NCI-H2227 treated with DMSO at 0.1 percent for 48 hours (cell line): Measurements from ENCODE around the gene TMEM52B.
A peak's percentile ranks its signal among the peaks of the same experiment; 100 is the strongest.

Experiments used
- DNase-seq: peaks from one replicate; lab custom pipeline; 2025; lab: John Stamatoyannopoulos, UW

Gene TMEM52B

DNA sequence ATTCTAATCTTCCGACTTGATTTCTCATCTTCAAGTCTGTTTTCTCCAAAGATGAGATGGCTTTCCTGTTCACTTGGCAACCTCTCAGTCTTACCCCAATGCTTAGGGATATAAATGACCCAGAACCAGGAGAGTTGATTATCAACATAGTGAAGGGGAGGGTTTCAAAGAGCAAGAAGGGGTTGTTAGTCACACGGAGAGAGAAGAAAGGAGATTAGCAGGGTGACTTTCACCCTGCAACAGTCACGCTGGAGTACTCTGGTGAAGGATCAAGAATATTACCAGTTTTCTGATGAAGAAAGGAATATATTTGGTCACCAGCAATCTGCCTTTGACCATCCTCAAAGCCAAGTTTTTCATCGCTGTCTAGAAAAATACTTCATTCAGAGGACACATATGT lies at the start of gene TMEM52B:
Gene TMEM52B (plus strand): TSS at position 212 of the 400 bp plus-strand sequence. CDS start 543 bp downstream, outside the sequence.
- DNase-seq: no peak

GRCh38 chr12:10130042-10130441 lies 48.8 kb upstream of the TMEM52B start, which contains the start of gene CLEC7A:
TSS of gene CLEC7A (minus strand) at chr12:10130199. CDS start at chr12:10130082, 117 bp downstream.
- no peak for DNase-seq

DNA sequence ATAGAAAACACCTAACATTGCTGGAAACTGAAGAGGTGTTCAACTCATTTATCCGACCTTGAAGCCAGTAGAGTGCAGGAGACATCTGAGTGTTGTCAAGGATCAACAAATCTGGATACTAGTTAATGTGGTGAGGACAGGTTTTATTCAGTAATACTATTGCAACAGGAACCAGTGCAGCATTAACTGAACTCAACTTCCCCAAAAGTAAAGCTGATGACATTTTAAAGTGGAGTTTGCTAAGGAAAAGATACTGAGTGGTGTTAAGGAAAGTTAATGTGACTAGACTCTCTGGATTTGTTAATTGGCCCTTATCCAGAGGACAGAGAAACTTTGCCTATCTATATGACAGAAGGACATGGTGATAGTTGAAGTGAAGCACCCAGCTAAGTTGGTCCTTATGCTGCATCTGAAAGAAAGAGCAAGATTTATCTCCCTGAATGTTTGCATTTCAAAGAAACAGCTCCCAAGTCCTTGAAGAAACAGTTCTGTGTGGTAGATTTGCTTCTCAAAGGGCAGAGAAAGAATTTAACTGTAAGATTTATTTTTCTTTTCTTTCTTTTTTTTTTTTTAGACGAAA lies 47.6 kb upstream of the TMEM52B start:
- DNase-seq: no peak

GRCh38 chr12:10132850-10133370 lies 45.9 kb upstream of the TMEM52B start:
- no peak for DNase-seq

DNA sequence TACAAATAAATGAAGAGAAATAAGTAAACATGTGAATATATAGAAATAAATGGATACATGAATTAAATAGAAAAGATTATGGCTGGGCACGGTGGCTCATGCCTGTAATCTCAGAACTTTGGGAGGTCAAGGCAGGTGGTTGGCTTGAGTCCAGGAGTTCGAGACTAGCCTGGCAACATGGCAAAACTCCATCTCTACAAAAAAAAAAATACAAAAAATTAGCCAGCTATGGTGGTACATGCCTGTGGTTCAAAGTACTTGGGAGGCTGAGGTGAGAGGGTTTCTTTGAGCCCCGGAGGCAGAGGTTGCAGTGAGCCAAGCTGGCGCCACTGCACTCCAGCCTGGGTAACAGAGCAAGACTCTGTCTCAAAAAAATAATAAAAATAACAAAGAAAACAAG lies 43.7 kb upstream of the TMEM52B start:
- DNase-seq: no peak

DNA sequence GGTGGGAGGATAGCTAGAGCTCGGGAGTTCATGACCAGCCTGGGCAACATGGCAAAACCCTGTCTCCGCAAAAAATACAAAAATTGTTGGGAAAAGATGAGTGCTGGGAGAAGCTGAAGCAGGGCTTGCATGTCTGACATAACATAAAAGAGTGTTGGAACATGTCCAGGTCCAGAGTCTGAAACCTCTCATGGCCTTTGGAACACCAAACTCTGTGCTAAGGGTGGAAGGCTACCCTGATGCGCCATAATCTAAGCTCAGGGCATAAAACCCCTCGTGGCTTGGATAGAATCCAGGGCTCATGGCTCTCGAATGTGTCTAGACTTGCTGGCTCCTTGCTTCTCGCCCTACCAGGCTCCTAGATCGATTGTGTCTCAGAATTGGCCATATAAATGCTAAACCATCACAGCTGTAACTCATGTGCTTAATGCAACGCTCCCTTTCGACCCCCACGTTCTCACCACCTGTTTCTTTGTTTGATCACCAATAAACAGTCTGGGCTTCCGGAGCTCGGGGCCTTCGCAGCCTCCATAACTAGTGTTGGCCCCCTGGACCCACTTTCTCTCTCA lies 42.1 kb upstream of the TMEM52B start:
- DNase-seq: no peak

DNA sequence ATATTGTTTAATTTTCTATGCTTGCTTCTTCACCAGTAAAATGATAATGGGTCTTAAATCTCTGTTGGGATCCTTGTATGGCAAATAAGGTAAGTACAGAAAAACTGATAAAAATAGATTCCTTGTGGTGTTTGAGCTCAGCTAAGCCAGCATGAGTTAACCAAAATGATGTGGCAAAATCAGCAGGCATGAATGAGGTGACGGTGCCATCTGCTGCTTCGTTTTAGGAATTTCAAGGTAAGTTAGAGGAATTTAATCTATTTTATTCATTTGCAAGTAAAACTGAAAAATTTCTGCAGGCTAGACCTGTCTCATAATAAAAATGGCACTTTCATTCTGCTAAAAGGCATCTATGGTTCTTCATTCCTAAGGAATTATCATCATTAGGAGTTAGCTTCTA lies 38.8 kb upstream of the TMEM52B start:
- DNase-seq: no peak

DNA sequence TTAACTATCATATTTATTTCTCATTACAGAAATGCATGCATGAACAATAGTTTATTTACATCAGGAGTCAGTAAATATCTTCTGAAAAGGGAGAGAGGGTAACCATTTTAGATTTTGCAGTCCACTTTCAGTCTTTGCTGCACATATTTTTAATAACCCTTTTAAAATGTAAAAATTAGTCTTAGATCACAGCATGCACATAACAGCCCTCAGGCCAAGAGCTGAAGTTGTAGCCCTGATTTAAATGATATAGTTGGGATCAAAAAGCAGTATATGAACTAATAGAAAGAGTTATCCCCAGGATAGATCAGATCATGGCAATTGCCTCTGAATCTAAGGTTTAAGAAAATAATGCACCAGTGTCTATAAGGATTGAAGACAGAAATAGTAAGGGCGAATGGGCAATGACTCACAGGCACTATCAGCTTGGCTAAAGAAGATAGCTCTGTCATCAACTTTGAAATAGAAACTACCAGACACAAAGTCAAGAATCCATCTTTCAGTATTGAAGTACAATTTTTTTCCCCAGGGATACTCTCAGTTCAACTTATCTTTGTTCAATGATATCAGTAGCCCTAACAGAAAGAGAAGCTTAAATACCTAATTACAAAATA lies 35.7 kb upstream of the TMEM52B start:
- no peak for DNase-seq

DNA sequence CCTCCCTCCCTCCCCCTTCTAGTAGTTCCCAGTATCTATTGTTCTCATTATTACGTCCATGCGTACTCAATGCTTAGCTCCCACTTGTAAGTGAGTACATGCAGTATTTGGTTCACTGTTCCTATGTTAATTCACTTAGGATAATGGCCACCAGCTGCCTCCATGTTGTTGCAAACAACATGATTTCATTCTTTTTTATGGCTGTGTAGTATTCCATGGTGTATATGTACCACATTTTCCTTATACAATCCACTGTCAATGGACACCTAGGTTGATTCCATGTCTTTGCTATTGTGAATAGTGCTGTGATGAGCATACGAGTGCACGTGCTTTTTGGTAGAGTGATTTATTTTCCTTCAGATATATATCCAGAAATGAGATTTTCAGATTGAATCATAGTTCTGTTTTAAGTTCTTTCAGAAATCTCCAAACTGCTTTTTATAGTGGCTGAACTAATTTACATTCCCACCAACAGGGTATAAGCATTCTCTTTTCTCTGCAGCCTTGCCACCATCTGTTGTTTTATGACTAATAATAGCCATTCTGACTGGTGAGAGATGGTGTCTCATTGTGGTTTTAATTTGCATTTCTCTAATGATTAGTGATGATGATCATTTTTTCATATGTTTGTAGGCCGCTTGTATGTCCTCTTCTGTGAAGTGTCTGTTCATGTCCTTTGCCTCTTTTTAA lies 31.0 kb upstream of the TMEM52B start:
- no peak for DNase-seq

DNA sequence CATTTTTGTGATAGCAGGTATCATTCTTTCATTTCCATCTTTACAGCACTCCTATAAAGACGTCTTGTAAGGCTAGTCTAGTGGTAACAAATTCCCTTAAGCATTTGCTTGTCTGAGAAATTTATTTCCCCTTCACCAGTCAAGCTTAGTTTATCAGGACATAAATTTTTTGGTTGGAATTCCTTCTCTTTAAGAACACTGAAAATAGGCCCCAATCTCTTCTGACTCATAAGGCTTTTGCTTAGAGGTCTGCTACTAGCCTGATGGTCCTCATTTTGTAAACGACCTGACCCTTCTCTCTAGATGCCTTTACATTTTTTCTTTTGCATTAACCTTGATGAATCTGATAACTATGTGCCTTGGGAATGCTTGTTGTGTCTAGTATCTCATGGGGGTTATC lies 27.2 kb upstream of the TMEM52B start:
- DNase-seq: no peak

DNA sequence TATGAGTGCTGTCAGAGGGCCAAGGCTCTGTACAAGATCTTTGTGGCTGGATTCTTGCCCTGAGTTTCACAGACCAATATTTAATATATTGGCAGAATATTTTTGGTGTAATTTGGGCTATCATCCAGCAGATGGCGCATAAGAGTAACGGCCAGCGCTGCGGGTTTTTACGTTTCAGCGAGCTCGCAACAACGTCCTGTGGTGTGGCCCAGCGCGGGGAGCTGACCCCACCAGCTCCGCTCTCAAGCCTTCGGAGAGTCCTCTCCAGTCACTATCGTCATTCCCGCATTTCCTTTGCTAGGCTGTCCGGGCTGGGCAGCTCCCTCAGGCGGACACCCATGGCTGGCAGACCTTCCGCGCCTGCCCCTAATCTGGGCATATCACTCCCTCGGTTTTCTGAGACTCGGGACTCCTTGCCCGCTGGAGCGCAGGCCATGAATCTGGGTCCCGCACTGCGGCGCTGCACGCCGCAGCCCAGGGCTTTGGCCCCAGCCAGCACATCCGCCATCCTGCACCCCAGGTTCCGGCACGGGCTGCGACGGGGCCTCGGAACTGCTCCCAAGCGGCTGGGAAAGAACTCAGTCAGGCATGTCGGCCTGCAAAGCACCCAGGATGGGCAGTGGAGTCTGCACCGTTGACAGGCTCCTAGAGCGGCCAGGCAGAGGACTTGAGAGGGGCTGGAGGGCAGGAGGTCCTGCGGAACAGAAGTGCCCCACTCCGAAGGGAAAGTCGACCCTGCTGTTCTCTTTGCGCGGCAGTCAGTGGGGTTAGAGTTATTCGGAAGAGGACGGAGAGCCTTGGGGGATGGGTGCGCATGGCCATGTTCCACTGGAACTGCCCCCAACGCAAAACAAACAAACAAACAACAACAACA lies 25.3 kb upstream of the TMEM52B start:
- DNase-seq: peak; percentile 21

DNA sequence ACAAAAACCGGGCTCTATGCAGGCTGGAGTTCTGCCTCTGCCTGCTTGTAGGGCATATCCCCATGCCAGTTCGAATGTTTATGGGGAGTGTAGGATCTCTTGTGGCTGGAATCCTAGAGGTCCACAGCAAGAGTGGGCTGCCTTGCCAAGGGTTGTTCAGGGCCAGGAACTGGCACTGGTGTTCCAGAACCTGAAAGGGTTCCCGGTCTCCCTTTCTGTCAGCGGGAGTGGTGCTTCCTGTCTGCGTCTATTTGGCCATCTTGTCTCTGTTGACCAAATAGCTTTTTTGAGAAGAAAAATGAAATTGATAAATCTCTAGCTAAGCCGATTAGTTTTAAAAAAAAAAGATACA lies 24.7 kb upstream of the TMEM52B start:
- DNase-seq: no peak

DNA sequence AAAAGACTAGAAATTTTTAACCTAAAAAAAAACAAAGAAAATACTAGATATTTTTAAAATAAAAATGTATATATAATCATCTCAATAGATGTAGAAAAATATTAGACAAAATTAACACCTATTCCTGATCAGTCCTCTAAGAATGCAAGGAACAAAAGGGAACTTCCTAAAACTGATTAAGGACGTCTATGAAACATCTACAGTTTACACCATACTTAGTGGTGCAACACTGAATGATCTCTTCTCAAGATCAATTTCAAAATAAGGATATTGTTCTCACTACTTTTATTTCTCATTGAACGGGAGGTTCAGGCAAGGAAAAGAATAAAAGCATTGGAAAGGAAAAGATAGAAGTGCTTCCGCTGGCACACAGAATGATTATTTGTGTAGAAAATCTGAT lies 22.9 kb upstream of the TMEM52B start:
- no peak for DNase-seq

GRCh38 chr12:10158406-10158805 lies 20.4 kb upstream of the TMEM52B start:
- DNase-seq: no peak

DNA sequence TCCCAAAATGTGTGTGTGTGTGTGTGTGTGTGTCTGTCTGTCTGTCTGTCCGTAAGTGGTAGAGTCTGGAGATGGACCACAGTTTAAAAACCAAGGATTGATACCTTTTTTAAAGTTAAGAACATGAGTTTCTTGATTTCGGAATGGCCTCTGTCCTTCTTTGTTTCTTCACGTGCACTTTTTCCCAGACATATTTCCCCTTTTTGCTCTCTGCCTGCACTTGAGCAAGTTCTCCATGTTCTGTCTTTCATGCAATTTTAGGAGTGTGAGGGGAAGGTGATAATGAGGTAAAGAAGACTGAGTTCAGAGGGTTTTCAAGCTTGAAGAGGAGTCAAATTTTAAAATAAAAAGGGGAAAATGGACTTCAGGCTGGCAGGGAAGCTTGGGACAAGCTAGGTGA lies 19.6 kb upstream of the TMEM52B start:
- DNase-seq: no peak

DNA sequence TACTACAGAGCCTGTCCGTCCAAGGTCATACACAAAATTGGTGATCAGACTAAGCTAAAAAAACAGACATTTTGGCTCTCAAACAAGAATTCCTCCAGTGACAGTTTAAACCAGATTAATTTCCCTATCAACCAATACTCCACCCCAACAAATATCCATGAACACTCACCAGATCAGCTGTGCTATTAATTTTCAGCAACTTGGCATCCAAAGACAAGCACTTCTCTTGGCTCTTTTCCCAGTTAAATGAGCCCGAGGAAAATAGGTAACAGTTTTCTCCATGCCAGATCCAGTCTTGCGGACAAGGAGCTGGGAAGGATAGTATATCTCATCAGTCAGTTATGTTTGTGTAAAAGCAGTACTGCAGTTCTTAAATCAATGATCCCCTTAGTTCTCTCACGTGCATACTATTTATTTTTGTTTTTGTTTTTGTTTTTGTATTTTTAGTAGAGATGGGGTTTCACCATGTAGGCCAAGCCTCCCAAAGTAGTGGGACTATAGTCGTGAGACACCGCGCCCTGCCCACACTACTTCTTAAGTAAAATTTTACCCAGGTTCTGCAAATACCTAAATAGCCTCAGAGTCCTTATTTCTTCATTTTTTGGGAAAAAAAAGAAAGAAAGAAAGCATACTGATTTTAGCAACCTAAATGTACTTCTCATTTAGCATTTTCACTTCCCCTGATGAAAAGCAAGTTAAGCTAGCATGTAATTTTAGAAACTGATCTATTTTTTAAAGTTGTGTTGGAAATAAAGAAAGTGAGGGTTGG lies 18.0 kb upstream of the TMEM52B start:
- no peak for DNase-seq

DNA sequence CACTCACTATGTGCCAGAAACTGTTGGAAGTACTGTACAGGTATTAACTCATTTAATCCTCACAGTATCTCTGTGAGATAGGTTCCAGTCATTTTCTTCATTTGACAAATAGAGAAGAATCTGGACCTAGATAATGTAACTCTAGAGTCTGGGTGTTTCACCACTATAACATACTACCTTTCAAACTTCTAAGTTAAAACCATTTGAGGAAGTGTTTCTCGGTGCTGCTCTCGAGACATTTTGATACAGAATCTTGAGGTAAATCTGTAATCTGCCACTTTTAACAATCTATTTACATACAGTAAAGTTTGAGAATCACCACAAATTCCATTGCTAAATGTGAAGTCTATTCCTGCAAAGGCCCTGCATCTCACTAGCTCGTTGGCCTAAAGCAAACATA lies 15.7 kb upstream of the TMEM52B start:
- no peak for DNase-seq

DNA sequence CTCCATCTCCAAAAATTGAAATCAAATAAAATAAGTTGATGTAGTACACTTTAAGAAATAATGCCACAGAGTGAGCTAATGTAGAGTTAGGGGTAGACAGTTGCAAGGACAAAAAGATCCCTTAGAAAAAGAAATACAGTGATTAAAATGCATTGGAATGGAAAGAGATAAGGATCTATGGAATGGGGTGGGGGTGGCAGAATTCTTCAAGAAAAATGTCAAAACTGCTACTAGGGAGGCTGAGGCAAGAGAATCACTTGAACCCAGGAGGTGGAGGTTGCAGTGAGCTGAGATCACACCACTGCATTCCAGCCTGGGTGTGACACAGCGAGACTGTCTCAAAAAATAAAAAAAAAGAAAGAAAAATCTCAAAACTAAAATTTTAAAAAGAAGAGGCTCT lies 13.4 kb upstream of the TMEM52B start:
- no peak for DNase-seq

- DNase-seq: no peak
Measured at GRCh38 chr12:10167599-10167998, 11.2 kb upstream of the TMEM52B start.

- no peak for DNase-seq
Measured at GRCh38 chr12:10169104-10169503, 9.7 kb upstream of the TMEM52B start.

DNA sequence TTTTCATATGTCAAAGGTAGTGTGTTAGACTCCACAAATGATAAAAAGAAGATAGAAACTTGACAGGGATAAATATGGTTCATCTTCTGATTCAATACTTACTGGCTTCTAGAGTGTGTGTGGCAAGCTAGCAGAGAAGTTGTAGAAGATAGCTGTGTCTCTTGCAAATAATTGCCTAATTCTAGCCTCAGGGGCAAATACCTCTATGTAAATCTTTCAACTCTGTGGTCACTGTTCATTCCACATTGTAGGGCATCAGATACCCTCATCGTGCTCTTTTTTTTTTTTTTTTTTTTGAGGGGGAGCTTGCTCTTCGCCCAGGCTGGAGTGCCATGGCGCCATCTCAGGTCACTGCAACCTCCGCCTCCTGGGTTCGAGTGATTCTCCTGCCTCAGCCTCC lies 8.6 kb upstream of the TMEM52B start:
- no peak for DNase-seq
